HG03521 (cell line): ENCODE measurements around the gene ATE1.
"Not testable (repeated sequence)": the region's sequence is repeated elsewhere in the genome, so short reads cannot be mapped to it uniquely, and the experiment has no call there.

Experiments used
- ATAC-seq: cut with Tn5 transposase; IDR thresholded peaks from one replicate; pipeline ENCODE4 v1.9.1; 2021; ENCODE audit warnings: mild to moderate bottlenecking, moderate library complexity; ENCODE audit not compliant: unreplicated experiment

The ATE1 gene

GRCh38 chr10:121792198-121792597 lies 135.6 kb downstream of the ATE1 start:
- ATAC-seq, result no peak

DNA sequence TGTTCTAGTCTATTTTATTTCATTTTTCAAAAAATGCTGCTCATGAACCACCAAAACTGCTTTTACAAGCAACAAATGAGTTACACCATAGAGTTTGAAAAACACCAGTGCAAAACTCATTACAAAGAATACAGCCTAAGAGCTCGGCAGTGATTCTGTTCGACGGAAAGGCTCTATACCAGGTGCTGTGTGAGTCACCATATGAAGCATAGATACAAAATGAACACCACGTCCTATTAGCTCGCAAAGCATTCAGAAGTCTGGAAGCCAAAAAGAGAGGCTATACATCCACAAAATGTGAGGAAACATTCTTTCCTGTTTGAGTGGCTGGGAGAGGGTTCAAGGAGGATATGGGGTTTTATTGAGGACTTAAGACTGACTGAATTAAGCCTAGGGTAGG lies 136.1 kb downstream of the ATE1 start:
- ATAC-seq, result no peak

DNA sequence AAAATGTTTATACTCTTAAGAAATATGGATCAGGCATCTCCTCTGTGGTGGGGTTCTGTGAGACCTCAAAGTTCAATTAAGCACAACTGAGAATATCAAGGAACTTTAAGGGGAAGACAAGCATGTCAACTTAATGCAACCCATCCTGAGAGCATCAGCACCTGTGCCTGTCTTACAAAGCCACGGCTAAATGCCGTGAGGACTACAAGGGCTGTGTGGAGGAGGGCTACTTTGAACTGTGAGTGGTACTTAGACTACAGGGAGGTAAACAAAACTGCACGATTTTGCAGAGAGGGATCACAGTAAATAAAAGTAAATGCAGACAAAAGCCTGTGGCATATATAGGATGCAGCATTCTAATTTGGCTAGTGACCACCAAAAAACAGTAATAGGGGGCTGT lies 139.1 kb downstream of the ATE1 start:
- no peak for ATAC-seq

- ATAC-seq, result no peak
Observed at GRCh38 chr10:121788115-121788514, 139.7 kb downstream of the ATE1 start.

DNA sequence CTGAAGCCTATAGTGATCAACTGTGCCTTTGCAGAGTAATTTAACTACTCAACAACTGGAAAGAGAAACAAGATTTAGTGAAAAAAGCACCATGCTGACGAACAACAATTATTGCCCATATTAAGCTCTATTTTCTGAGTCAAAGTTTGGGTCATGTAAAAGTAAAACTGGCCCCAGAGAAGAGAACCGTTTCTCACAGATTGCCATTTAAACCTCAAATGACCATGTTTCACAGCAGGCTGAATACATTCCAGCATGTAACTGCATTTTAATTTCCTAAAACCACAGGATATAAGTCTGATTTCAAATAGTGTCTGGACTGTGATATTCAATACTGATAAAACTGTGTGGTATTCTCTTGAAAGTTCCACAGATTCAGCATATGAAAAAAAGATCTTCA lies 140.7 kb downstream of the ATE1 start:
- no peak for ATAC-seq

- no peak for ATAC-seq
Observed at GRCh38 chr10:121783782-121784372, 144.0 kb downstream of the ATE1 start.

- ATAC-seq, result no peak
Observed at GRCh38 chr10:121781101-121781500, 146.7 kb downstream of the ATE1 start.

- no peak for ATAC-seq
Observed at GRCh38 chr10:121774813-121775212, 153.0 kb downstream of the ATE1 start.

- no peak for ATAC-seq
Observed at GRCh38 chr10:121774404-121774803, 153.4 kb downstream of the ATE1 start.

DNA sequence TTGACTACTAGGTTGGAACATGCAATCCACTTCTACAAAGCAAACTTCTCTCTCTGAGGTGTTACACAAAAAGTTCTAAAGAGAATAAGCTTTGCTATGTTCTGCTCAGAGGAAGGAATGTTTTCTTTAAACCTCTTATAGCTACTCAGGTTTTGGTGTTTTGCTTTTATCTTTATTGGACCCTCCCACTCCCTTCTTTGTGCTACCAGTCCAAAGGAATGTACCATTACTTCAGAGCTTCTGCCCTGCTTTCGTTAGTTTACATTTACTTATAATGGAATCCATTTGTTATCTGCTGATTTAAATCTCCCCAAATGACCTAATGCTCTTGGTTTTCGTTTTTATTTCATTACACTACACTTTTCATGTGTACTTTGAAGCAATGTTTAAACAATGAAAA lies 154.9 kb downstream of the ATE1 start:
- ATAC-seq, result no peak

DNA sequence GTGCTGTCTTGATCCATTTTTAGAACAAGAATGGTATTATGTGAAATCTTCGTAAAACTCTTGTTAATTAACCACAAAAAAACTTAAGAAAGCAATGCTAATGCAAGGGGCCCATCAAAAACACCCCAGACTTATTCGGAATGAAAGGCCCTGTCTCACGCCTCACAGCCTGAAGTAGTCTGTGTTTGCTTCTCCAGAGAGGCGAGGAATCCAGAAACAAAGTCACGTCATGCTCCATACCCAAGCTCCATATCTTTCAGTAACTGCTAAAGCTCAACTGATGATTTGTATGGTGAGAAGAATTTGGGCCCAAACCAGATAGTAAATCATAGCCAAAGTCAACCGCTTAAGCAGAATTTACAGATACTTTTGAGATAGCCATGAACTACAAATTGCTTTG lies 155.4 kb downstream of the ATE1 start:
- no peak for ATAC-seq

GRCh38 chr10:121771966-121772365 lies 155.9 kb downstream of the ATE1 start:
- ATAC-seq, result no peak

DNA sequence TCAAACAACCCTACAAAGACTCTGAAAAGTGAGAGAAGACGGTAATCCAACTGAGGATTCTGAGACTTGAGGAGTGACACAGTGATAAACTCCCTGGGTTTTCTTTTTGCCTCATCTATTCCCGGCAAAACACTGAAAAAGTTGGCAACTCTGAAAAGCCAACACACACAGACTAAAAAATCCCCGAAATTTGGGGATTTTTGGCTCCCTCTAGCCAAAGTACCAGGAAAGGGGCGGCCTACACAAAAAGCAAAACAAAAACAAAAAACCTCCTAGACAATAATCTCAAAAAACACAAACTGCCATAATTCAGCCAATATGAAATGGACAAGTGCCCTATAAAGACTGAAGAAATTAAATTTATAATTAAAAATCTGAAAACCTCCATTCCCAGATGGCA lies 161.4 kb downstream of the ATE1 start:
- ATAC-seq, result no peak

DNA sequence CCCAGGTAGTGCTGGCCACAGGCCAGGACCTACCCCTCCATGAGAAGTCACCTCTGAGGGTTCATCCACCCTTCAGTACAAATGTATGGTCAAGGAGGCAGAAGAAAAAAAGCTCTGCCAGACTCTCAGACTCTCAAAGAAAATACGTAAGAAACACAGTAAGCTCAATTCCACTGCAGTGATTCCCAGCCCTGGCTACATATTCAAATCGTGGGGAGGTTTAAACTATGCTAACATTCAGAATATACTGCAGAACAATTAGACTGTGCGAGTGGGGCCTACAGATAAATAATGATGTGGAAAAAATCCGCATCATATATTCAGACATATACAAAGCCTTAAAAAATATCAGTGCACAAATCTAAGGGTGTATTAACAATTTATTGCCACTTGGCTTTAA lies 162.6 kb downstream of the ATE1 start:
- no peak for ATAC-seq

GRCh38 chr10:121764233-121764942 lies 163.4 kb downstream of the ATE1 start:
- no peak for ATAC-seq

DNA sequence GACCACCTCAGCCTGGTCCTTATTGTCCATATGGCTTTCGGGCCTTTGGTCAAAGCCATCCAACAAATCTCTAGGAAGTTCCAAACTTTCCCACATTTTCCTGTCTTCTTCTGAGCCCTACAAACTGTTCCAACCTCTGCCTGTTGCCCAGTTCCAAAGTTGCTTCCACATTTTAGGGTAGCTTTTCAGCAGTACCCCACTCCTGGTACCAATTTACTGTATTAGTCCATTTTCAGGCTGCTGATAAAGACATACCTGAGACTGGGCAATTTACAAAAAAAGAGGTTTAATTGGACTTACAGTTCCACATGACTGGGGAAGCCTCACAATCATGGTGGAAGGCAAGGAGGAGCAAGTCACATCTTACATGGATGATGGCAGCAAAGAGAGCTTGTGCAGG lies 170.6 kb downstream of the ATE1 start:
- not testable (repeated sequence) for ATAC-seq

- not testable (repeated sequence) for ATAC-seq
Observed at GRCh38 chr10:121755496-121755895, 172.3 kb downstream of the ATE1 start.

- ATAC-seq, result no peak
Observed at GRCh38 chr10:121754666-121755065, 173.2 kb downstream of the ATE1 start.

- ATAC-seq, result peak; percentile 74
Observed at GRCh38 chr10:121753726-121754476, 173.9 kb downstream of the ATE1 start.

- ATAC-seq, result no peak
Observed at GRCh38 chr10:121751191-121751760, 176.6 kb downstream of the ATE1 start.

GRCh38 chr10:121747163-121747775 lies 180.6 kb downstream of the ATE1 start:
- ATAC-seq, result no peak
